ENCODE results near the gene ATP9A. TPM values are rescaled to one million over a fixed set of nuclear protein-coding genes. Genes with fewer than 3 reads are reported as not detected.

Gene ATP9A
- total and polyA plus RNA-seq, 10 of the 15 experiments (the other 5 are each of a cell fraction or from before 2014, with no cell fraction given) = 0.03 to 0.81 (median 0.14) TPM

- no peak for TF ChIP-seq POLR2AphosphoS5 (IDR thresholded peaks at IDR 0.05; ENCODE audit: low read length)
- TF ChIP-seq, protein P1, sequence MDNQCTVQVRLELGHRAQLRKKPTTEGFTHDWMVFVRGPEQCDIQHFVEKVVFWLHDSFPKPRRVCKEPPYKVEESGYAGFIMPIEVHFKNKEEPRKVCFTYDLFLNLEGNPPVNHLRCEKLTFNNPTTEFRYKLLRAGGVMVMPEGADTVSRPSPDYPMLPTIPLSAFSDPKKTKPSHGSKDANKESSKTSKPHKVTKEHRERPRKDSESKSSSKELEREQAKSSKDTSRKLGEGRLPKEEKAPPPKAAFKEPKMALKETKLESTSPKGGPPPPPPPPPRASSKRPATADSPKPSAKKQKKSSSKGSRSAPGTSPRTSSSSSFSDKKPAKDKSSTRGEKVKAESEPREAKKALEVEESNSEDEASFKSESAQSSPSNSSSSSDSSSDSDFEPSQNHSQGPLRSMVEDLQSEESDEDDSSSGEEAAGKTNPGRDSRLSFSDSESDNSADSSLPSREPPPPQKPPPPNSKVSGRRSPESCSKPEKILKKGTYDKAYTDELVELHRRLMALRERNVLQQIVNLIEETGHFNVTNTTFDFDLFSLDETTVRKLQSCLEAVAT (IDR thresholded peaks at IDR 0.05) = no peak
- TF ChIP-seq CHD2 (IDR thresholded peaks at IDR 0.05; ENCODE audit: borderline replicate concordance, low read depth, low read length) = 0 out of 2 replicates have a peak, but pooled peaks have one; percentile 16
- TF ChIP-seq SMC3 (IDR thresholded peaks at IDR 0.05; ENCODE audit: borderline replicate concordance, low read length) = peak; percentile 94
- 0 out of 2 replicates have a peak, but pooled peaks have one; percentile 20 for TF ChIP-seq MXI1 (IDR thresholded peaks at IDR 0.05; ENCODE audit: low read depth, low read length)
These were observed 173.1 kb downstream of the ATP9A start (continued) for GRCh38 chr20:51595058-51595532.

DNA sequence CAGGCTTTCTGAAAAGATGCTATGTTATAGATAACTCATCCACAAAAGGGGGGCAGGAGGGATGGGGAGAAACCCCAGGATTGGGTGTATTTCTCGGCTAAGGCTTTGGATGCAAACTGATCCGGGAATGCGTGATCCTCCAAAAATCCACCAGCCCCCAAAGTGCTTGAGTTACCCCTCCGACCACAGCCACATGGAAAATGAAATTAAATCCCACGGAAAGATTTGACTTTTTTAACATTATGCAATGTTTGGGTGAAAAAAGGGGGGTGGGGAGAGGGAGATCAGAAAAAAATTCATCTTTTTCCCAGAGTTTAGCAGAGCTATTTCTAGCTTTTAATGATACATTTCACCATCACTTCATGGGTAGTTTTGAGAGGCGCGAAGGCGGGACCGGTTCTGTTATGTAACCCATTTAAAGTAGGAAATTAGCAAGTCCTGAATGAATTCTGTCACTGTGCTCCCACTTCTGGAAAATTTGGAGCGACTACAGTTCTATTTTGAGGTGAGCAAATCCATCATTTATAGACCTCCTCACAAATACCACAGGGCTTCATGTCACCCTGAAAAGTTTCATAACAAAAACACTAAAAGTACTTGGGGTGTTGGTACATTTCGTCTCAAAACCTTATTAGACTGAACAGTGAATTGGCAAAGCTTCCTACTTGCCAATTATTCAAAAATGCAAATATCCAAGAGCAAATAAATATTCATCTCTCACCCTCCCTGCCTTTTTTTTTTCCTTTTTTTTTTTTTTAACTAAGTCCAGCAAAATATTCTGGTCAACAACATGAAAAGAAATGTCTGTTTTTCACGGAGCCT is 173.7 kb downstream of the ATP9A start:
- Histone ChIP-seq H4K20me1 (ENCODE audit: control insufficient read depth, insufficient read depth) (no peaks in the 10 kb centered on the region), H3K4me1 (ENCODE audit: control insufficient read depth, insufficient read depth, low read length) (peaks cover 16% of the 10 kb centered on the region), H3K27ac (ENCODE audit: control insufficient read depth, insufficient read depth) (no peak overlapping the region), H3K27me3 (replicated peaks in 1 of 2; ENCODE audit: control insufficient read depth in 2 of 2, insufficient read depth in 2 of 2, low read length in 1 of 2) (no peaks in the 10 kb centered on the region), H3K36me3 (ENCODE audit: control insufficient read depth in 2 of 2, insufficient read depth in 2 of 2, low read length in 1 of 2) (no peaks in the 10 kb centered on the region), H3K4me3 (no peak overlapping the region), H3K9me3 (replicated peaks; ENCODE audit: control insufficient read depth, insufficient read depth, low read length) (no peaks in the 10 kb centered on the region), H2AFZ (ENCODE audit: control insufficient read depth, low read depth, low read length) (peak overlapping the region; percentile 67), H3K9ac (ENCODE audit: control insufficient read depth, insufficient read depth, low read length) (no peak overlapping the region), H3K79me2 (ENCODE audit: control insufficient read depth, insufficient read depth, low read length) (no peaks in the 10 kb centered on the region), H3K4me2 (ENCODE audit: control insufficient read depth, insufficient read depth) (no peak overlapping the region)
- intact Hi-C loops (cut with micrococcal nuclease; ENCODE audit: unreplicated experiment) (loop anchor here (1.0 to 10.0 kb wide), 5 partner anchors 52 to 610 kb away; partner anchors contain the start of gene NFATC2), in situ Hi-C loops (cut with MboI) (loop anchor here (5.0 kb wide), 1 partner anchor 222 kb away; no protein-coding TSS in a partner anchor)
- ChIA-PET RAD21 (ENCODE audit: unreplicated experiment) (interaction anchor here (0.7 to 3.1 kb wide), 19 partner anchors 25 to 607 kb away, joined by 3 to 38 read pairs (median 4); partner anchors contain the start of gene NFATC2), POLR2A (interaction anchor here (0.7 to 1.0 kb wide), 2 partner anchors 208 to 678 kb away, joined by 3 to 6 read pairs; no protein-coding TSS in a partner anchor), CTCF (interaction anchor here (0.6 to 4.8 kb wide), 29 partner anchors 8 to 613 kb away, joined by 3 to 87 read pairs (median 4); partner anchors contain the start of gene NFATC2), SMC1A (ENCODE audit: uncharacterized antibody, unreplicated experiment) (interaction anchor here (0.6 to 4.8 kb wide), 17 partner anchors 8 to 721 kb away, joined by 3 to 60 read pairs (median 4); no protein-coding TSS in a partner anchor)
- no peak for FAIRE-seq
- no TSS peak for BruUV-seq (replicated peaks)
- no peak for DNase-seq (ENCODE audit: low read depth, low spot score)
- WGBS (ENCODE audit: insufficient coverage, insufficient replicate concordance, low lambda C conversion rate, missing lambda C conversion rate) = 57% methylated on average over 12 of the region's 12 CpGs
- no peak for ATAC-seq
- TF ChIP-seq ZNF687 (IDR thresholded peaks at IDR 0.05) (no peak), IRF3 (IDR thresholded peaks at IDR 0.05) (no peak), RCOR1 (conservative IDR thresholded peaks at IDR 0.05; ENCODE audit: low read depth, low read length) (no peak), YBX1 (IDR thresholded peaks at IDR 0.05) (no peak), SPI1 (IDR thresholded peaks at IDR 0.05; ENCODE audit: borderline replicate concordance, insufficient read depth, low read depth, low read length) (no peak), CHD4 (IDR thresholded peaks at IDR 0.05) (no peak)

Data from GM12878 (cell line).